ENCODE results near the gene KDM6A. TPM values are rescaled to one million over a fixed set of nuclear protein-coding genes. Genes with fewer than 3 reads are reported as not detected.

KDM6A gene
- total RNA-seq, 1 experiment from 2014 or later = 40.9 TPM

- H3K4me3 ChIP-seq (ENCODE audit: low read depth, low read length, poor library complexity, severe bottlenecking) = peak overlapping the region; percentile 97
- H3K27me3 ChIP-seq (replicated peaks; ENCODE audit: insufficient read depth, low read depth, low read length, poor library complexity) = no peaks in the 10 kb centered on the region
- ChIA-PET POLR2A (ENCODE audit: low non-redundant PET) (no interaction called here), CTCF (interaction anchor here (0.6 kb wide), 1 partner anchor 1534 kb away, joined by 9 read pairs; no protein-coding TSS in a partner anchor)
- peak overlapping the region; percentile 98 for H3K27ac ChIP-seq (ENCODE audit: low read depth, low read length, poor library complexity, severe bottlenecking)
- BruUV-seq (replicated peaks) = TSS peak; percentile 38
- H3K36me3 ChIP-seq (ENCODE audit: insufficient read depth, low read length, poor library complexity, severe bottlenecking) = peaks cover 5% of the 10 kb centered on the region
- intact Hi-C loops (cut with micrococcal nuclease; ENCODE audit: unreplicated experiment) = loop anchor here (5.0 to 10.0 kb wide), 2 partner anchors 198 to 330 kb away; partner anchors contain the start of gene FUNDC1
- peak; percentile 72 for DNase-seq (ENCODE audit: low spot score)
- no peaks in the 10 kb centered on the region for H3K9me3 ChIP-seq (ENCODE audit: low read depth, low read length, poor library complexity, severe bottlenecking)
- peaks cover 12% of the 10 kb centered on the region for H3K4me1 ChIP-seq (ENCODE audit: insufficient read depth, low read length, poor library complexity, severe bottlenecking)
- TF ChIP-seq EZH2 (IDR thresholded peaks at IDR 0.05; ENCODE audit: borderline replicate concordance, low read depth, low read length, poor library complexity, severe bottlenecking) = no peak
- TF ChIP-seq CTCF (conservative IDR thresholded peaks at IDR 0.05; ENCODE audit: low read depth, low read length) = no peak
Measured at GRCh38 chrX:44874420-44875184, 1.6 kb downstream of the KDM6A start.

GRCh38 chrX:44875185-44875489, 2.1 kb downstream of the KDM6A start:
- Histone ChIP-seq H3K27me3 (replicated peaks; ENCODE audit: insufficient read depth, low read depth, low read length, poor library complexity) (no peaks in the 10 kb centered on the region), H3K4me1 (ENCODE audit: insufficient read depth, low read length, poor library complexity, severe bottlenecking) (peaks cover 12% of the 10 kb centered on the region), H3K9me3 (ENCODE audit: low read depth, low read length, poor library complexity, severe bottlenecking) (no peaks in the 10 kb centered on the region), H3K36me3 (ENCODE audit: insufficient read depth, low read length, poor library complexity, severe bottlenecking) (peaks cover 5% of the 10 kb centered on the region), H3K4me3 (ENCODE audit: low read depth, low read length, poor library complexity, severe bottlenecking) (peak overlapping the region; percentile 97), H3K27ac (ENCODE audit: low read depth, low read length, poor library complexity, severe bottlenecking) (no peak overlapping the region)
- TF ChIP-seq EZH2 (IDR thresholded peaks at IDR 0.05; ENCODE audit: borderline replicate concordance, low read depth, low read length, poor library complexity, severe bottlenecking) (no peak), CTCF (conservative IDR thresholded peaks at IDR 0.05; ENCODE audit: low read depth, low read length) (no peak)
- intact Hi-C loops (cut with micrococcal nuclease; ENCODE audit: unreplicated experiment) = loop anchor here (10.0 kb wide), 1 partner anchor 330 kb away; the partner anchor contains the start of gene FUNDC1
- POLR2A ChIA-PET (ENCODE audit: low non-redundant PET) = no interaction called here
- no TSS peak for BruUV-seq (replicated peaks)
- no peak for DNase-seq (ENCODE audit: low spot score)
- CTCF ChIA-PET = no interaction called here

- intact Hi-C loops (cut with micrococcal nuclease; ENCODE audit: unreplicated experiment) = loop anchor here (10.0 kb wide), 1 partner anchor 331 kb away; the partner anchor contains the start of gene FUNDC1
- Histone ChIP-seq H3K4me3 (ENCODE audit: low read depth, low read length, poor library complexity, severe bottlenecking) (peak overlapping the region; percentile 97), H3K27ac (ENCODE audit: low read depth, low read length, poor library complexity, severe bottlenecking) (no peak overlapping the region), H3K4me1 (ENCODE audit: insufficient read depth, low read length, poor library complexity, severe bottlenecking) (peaks cover 11% of the 10 kb centered on the region), H3K27me3 (replicated peaks; ENCODE audit: insufficient read depth, low read depth, low read length, poor library complexity) (no peaks in the 10 kb centered on the region), H3K9me3 (ENCODE audit: low read depth, low read length, poor library complexity, severe bottlenecking) (no peaks in the 10 kb centered on the region), H3K36me3 (ENCODE audit: insufficient read depth, low read length, poor library complexity, severe bottlenecking) (peaks cover 5% of the 10 kb centered on the region)
- no peak for TF ChIP-seq EZH2 (IDR thresholded peaks at IDR 0.05; ENCODE audit: borderline replicate concordance, low read depth, low read length, poor library complexity, severe bottlenecking)
- TF ChIP-seq CTCF (conservative IDR thresholded peaks at IDR 0.05; ENCODE audit: low read depth, low read length) = no peak
- DNase-seq (ENCODE audit: low spot score) = no peak
- CTCF ChIA-PET = no interaction called here
- POLR2A ChIA-PET (ENCODE audit: low non-redundant PET) = interaction anchor here (0.6 kb wide), 1 partner anchor 663 kb away, joined by 3 read pairs; no protein-coding TSS in a partner anchor
- no TSS peak for BruUV-seq (replicated peaks)
Measured at GRCh38 chrX:44876086-44876485, 3.1 kb downstream of the KDM6A start.

Data from A673 (cell line).